GM10847 (cell line): ENCODE results near the gene FNDC10.

Experiments
- POLR2A ChIP-seq: IDR thresholded peaks from 2 replicates; pipeline ENCODE4 v1.6.1; 2011; ENCODE audit not compliant: insufficient read length; ENCODE audit errors: extremely low read depth

Gene FNDC10

DNA sequence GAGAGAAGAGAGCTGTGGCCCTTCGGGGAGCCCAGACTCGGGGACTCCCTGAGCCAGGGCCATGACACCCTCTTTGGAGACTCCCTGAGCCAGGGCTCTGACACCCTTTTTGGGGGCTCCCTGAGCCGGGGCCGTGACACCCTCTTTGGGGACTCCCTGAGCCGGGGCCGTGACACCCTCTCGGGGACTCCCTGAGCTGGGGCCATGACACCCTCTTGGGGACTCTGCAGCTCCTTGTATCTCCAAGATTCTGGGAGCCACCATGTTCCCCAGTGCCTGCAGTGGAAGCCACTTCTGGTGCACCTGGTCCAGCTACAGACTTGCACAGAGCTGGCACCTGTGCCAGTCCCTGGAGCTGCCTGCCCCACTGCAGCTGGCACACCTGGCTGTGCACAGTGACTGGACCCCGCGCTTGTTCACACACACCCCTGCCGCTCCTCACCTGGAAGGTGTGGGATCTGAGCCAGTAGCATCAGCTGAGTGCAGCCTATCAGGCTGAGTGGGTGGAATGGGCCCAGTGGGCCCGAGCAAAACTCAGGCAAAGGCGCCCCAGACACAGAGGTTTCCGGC is 21.5 kb downstream of the FNDC10 start:
- TF ChIP-seq POLR2A = no peak

GRCh38 chr1:1577367-1578011 is 22.4 kb downstream of the FNDC10 start:
- no peak for TF ChIP-seq POLR2A

- peak; percentile 89 for TF ChIP-seq POLR2A
Observed at GRCh38 chr1:1574721-1575537, 25.0 kb downstream of the FNDC10 start, which contains the start of gene SSU72. Gene SSU72 (minus strand): TSS chr1:1574863. CDS start chr1:1574557, 306 bp downstream.

DNA sequence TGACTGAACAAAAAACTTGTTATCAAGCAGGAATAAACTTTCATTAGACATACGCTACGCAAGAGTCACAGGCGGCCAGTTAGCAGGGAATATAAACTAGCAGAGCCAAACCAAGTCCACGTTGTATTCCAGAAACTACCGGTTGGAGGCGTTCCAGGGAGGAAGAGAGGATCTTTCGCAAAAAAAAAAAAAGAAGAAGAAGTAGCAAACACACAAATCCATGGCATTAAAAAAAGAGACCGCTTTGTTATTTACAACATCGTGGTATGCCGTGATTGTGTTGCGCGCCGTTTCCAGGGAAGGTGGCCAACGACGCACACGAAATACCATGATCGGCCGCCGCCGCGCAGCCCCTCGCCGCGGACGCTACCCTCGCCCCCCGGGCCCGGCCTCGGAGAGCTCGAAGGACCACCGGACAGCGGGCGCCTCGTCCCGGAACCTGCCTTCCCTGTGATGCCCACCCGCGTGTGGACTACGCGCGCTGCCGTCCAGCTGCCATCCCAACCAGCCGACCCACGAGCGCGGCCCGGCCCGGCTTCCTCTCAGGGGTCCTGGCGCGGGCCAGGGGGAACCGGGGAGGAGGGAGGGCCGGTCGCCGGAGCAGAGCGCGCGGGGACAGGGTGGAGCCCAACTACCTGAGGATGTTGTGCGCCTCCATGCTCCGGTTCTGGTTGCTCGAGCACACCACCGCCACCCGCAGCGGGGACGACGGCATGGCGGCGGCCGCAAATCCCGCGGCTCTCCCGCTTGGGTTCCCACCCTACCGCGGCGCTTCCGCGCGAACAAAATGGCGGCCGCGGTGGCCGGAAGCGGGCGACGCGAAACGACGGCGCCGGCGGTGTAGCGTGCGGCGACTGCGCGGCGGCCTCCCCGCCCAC is 25.9 kb downstream of the FNDC10 start:
- TF ChIP-seq POLR2A = no peak

- TF ChIP-seq POLR2A = no peak
Observed at GRCh38 chr1:1569341-1569740, 30.6 kb downstream of the FNDC10 start.

- no peak for TF ChIP-seq POLR2A
Observed at GRCh38 chr1:1567891-1568291, 32.0 kb downstream of the FNDC10 start.

DNA sequence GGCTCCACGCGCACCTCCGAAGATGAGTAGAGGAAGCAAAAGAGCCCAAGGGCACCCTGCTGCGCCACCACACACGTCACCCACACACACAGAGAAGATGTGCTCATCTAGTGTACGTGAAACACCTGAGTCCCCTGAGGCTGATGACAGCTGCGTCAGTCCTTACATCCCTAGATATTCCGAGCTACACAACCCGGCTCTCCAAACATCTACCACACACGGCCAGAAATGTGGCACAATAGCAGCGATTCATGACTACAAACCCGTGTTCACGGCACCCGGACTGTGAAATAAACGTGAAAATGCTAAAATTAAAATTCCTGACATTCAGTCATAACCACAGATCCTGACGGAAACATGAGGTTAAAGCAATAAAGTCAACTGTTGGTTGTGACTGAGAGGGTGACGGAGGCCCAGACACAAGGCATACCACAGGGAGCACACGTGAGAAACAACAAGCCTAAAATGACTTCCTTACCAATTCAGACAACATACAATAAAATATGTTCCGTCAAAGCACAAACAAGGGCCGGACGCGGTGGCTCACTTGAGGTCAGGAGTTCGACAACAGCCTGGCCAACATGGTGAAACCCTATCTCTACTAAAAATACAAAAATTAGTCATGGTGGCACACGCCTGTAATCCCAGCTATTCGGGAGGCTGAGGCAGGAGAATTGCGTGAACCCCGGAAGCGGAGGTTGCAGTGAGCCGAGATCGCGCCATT is 32.6 kb downstream of the FNDC10 start:
- no peak for TF ChIP-seq POLR2A

DNA sequence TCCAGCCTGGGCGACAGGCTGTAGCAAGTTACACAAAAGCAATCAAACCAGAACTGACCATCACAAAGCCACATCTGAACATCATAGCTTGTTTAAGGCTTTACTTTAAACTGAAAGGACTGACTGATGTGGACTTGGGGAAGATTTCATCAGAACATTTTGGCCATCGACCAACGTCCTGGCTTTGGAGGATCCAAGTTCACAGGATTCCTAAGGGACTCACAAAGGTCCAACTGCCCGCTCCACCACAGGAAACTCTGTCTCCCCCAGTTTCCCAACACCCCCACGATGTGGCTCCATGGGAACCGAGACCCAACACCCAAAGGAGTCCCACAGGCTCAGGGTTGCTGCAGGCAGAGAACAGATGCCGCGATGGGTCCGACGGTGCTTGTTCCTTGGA is 34.6 kb downstream of the FNDC10 start:
- TF ChIP-seq POLR2A = no peak

DNA sequence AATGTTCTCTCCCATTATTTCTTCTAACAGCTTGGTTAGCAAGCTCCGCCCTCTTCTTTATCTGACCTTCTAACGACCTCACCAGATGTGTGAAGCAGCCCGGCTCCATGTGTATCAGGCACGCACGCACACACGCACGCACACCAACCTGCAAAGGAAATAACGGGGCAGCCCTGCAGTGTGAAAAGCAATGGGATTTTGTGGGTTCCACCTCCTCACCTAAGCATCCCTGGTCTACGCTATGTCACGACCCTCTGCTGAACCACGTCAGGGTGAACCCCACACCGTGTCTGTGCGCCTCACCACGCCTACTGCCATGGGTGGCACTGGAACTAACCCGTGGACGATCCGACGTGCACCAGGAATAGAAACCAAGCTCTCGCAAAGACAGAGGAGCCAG is 35.7 kb downstream of the FNDC10 start:
- TF ChIP-seq POLR2A = no peak

DNA sequence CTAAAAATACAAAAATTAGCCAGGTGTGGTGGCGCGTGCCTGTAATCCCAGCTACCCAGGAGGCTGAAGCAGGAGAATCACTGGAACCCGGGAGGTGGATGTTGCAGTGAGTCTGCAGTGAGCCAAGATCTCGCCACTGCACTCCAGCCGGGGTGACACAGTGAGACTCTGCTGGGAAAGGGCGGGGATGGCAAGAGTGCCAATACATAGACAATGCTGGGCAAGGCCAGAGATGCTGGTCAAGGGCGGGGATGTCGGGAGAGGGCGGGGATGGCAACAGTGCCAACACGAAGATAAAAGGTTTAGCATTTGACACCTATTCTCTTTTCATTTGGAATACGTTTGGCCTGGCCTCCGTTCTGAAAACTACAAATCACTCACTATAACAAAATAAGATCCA is 36.2 kb downstream of the FNDC10 start:
- TF ChIP-seq POLR2A = no peak

DNA sequence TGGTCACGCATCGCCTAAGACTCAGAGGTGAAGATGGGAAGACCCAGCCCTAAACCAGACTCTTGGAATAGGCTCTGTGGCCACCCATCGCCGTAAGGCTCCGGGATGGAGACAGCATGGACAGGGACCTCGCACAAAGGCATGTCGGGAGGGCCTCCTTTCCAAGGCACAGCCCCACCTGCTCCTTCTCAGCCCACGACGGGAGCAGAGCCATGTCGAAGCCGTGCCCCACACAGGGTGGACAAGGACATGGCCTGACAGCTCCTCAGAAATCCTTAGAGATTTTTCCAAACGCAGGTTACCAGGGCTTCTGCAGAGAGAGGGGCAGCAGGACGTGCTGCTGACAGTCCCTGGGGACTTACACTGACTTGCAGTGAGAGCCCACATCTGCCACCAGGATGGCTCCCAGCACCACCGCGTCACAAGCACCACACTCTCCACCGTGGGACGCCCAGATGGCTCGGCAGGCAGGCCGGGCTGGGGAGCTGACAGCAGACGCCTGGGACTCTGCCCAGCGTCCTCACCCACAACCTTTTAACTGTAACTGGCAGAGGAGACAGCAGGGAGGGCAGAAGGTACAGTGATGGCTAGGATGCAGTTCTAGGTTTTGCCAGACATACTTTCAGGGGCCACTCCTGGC is 37.3 kb downstream of the FNDC10 start:
- TF ChIP-seq POLR2A = no peak

- no peak for TF ChIP-seq POLR2A
Observed at GRCh38 chr1:1561801-1562470, 38.0 kb downstream of the FNDC10 start.

- no peak for TF ChIP-seq POLR2A
Observed at GRCh38 chr1:1560178-1560577, 39.8 kb downstream of the FNDC10 start.

GRCh38 chr1:1559066-1559465 is 40.9 kb downstream of the FNDC10 start:
- TF ChIP-seq POLR2A = no peak
